ENCODE measurements around the gene RGS6.

GRCh38 chr14:72301352-72301751 is 369.1 kb downstream of the RGS6 start:
- TF ChIP-seq POLR2A (IDR thresholded peaks at IDR 0.05) (no peak), POLR2AphosphoS5 (IDR thresholded peaks at IDR 0.05) (no peak)
